Heart left ventricle (tissue), 13 donors: Measurements from ENCODE around the gene BTN1A1.

Experiments
- POLR2A ChIP-seq, 2 donors: fragments of 450-650 bp; IDR thresholded peaks; one replicate each; pipeline ENCODE4 v1.6.1; 2017; ENCODE audit warnings: antibody characterized with exemption in 2 of 2, mild to moderate bottlenecking in 2 of 2, moderate library complexity in 2 of 2
- TF ChIP-seq, protein P1 (sequence below), 12 donors: fragments of 200-600 bp; sonication (generic) in 4 of 12; IDR thresholded peaks; one replicate each; pipeline versions ENCODE4 v1.5.0 to v1.8.0; 2018 to 2022; ENCODE audit warnings: antibody characterized with exemption in 12 of 12, mild to moderate bottlenecking in 5 of 12
- donor health status: ischemic (EF 13 %, LVEDD 7.1; RV severe dilation, severe dysfunction).
- donor health status: DM: no; HTN: yes; CAD: no.
- donor health status: DM: no; HTN: no; CAD: no.
- donor health status: ischemic (EF 25% LVEDD 6.9; RV normal size, moderate dysfunction).
- donor health status: ischemic (EF 25% LVEDD 5.7; RV mildly dilated, moderate dysfunction).
- donor health status: ischemic (EF 35%, LVEDD 5.7; RV mildly dilated, moderate dysfunction).
- donor health status: nonischemic (EF 11% LVEDD 7.7; RV severe dilation, severe dysfunction).
- donor health status: DM: yes; HTN: yes; CAD: no.
- donor health status: PGD.
- donor health status: ischemic (EF 29% LVEDD 5.4; RV normal size, mild dysfunction).
- donor health status: nonischemic (EF 23%, LVEDD 6.1; RV moderate dilation, normal function).

- TF ChIP-seq, protein P1, sequence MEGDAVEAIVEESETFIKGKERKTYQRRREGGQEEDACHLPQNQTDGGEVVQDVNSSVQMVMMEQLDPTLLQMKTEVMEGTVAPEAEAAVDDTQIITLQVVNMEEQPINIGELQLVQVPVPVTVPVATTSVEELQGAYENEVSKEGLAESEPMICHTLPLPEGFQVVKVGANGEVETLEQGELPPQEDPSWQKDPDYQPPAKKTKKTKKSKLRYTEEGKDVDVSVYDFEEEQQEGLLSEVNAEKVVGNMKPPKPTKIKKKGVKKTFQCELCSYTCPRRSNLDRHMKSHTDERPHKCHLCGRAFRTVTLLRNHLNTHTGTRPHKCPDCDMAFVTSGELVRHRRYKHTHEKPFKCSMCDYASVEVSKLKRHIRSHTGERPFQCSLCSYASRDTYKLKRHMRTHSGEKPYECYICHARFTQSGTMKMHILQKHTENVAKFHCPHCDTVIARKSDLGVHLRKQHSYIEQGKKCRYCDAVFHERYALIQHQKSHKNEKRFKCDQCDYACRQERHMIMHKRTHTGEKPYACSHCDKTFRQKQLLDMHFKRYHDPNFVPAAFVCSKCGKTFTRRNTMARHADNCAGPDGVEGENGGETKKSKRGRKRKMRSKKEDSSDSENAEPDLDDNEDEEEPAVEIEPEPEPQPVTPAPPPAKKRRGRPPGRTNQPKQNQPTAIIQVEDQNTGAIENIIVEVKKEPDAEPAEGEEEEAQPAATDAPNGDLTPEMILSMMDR (IDR thresholded peaks at IDR 0.05) = no peak
- no peak for TF ChIP-seq POLR2A (IDR thresholded peaks at IDR 0.05)
Observed at GRCh38 chr6:26470643-26471042, 29.5 kb upstream of the BTN1A1 start.
